Stimulated activated CD4-positive, alpha-beta T cell treated with anti-CD3 and anti-CD28 coated beads, Interleukin-12 subunit alpha, Interleukin-12 subunit beta, amount 100 ng/mL, for 4 hours (primary cell): ENCODE results near the gene ZNF787.

ENCODE experiments used
- DNase-seq: peaks from one replicate; pipeline ENCODE4 v3.0.0-alpha.2; 2020

ZNF787 gene

DNA sequence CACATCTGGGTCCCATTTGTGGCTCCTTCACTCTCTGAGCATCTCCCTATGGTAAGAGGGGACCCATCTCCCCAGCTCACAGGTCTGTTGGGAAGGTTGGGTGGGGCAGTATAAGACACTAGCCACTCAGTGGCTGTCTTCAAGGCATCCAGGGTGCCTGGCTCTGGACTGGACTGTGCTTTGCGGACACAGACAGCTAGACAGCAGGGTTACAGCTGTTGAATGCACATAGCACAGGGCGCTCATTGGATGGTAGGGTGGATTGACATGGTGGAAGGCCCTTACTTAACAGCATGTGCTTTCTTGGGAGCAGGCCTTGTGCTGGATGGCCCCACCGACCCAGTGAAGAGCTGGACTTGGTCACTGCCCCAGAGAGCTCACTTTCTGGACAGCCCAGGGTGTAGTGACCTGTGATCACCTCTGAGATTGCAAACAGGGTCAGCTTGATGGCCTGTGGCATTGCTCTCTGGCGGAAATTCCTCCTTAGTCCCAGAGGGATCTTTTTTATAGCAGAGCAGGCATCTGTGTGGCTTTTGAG, 21.9 kb upstream of the ZNF787 start:
- DNase-seq, result no peak

DNA sequence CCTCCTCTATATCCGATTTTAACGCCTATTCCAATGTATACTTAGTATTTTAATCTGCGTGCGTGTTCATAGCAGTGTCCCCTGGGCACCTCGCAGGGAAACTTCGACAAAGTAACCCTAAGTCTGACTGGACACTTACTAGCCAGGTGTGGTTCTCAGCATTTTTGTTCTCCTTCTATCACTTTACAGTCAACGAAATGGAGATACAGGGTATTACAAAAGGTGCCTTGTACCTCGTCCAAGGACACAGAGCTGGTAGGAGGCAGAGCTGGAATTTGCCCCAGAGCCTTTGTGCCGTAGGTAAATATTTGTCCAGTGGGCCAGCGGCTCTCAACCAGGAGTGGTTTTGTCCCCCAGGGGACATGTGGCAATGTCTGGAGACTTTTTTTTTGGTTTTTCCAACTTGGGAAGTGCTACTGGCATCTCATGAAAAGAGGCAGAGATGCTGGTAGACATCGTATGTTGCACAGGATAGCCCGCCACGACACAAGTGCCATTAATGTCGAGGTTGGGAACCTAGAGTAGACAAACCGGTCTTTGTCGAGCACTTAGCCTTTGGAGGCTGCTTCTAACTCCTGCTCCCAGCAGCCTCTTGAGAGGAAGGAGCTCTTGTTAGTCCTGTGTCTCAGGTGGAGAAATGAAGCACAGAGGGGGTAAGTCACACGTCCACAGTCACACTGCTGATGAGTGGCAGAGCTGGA, 21.1 kb upstream of the ZNF787 start:
- no peak for DNase-seq

DNA sequence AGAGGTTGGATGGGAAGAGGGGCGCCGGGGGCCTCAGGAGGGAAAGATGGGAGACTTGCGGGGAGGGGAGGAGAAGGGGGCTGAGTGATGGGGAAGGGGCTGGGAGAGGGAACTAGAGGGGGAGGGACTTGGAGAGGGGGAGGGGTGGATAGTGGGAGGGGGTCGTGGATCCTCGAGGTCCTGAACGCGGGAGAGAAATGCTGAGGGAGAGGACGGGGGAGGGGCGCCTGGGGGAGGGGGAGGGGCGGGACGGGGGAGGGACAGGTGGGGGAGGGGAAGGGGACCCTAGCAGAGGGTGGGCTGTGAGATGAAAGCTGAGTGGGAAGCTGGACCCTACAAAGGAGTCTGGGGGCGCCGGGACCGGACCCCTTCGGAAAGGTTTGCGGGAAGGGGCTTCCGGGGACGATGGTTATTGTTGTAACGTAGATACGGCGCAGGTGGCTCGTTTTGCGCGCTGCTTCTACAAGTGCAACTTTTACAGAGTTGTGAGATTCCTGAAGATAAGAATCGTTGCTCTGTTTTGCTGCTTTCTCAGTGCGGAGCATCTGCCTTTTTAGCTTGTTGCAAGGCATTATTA, 20.4 kb upstream of the ZNF787 start:
- DNase-seq, result peak; percentile 23

DNA sequence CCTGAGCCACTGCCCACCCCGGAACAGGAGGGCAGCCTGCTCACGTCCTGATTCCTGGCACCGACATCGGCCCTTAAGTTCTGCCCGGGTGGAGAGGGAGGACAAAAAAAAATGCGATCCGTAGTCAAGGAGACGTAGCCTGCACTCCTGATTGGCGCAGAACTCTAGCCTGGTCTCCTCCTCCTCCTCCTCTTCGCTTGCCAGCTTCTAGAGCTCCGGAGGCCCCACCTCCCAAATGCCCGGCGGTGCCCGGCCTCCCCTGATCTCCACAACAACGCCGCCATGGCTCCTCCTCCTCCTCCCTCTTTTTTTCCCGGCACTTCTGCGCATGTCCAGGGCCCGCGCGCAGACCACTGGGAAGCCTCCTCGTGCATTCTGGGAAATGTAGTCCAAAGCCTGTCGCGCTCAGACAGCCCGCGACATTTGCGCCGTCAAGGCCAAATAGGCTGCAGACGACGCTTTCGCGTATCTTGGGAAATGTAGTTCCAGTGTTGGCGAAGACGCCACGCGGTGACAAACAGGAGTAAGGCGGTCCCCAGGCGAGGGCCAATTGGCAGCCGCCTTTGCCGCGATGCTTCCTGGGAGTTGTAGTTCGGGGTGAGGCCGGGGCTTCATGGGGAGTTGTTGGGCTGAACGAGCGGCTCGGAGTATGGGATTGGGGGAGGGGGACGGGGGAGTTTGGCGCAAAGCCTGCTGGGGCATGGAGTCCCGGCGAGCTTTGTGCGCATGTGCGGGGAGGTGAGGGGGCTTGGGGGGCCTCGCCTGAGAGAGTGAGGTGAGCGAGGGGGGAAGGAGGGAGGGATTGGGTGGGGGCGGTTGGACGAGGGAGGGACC, 19.7 kb upstream of the ZNF787 start, which contains the start of gene ZNF444:
TSS of gene ZNF444 (plus strand) at position 705 of the 834 bp plus-strand sequence. CDS start 5,625 bp downstream, outside the sequence.
- peak; percentile 98 for DNase-seq

DNA sequence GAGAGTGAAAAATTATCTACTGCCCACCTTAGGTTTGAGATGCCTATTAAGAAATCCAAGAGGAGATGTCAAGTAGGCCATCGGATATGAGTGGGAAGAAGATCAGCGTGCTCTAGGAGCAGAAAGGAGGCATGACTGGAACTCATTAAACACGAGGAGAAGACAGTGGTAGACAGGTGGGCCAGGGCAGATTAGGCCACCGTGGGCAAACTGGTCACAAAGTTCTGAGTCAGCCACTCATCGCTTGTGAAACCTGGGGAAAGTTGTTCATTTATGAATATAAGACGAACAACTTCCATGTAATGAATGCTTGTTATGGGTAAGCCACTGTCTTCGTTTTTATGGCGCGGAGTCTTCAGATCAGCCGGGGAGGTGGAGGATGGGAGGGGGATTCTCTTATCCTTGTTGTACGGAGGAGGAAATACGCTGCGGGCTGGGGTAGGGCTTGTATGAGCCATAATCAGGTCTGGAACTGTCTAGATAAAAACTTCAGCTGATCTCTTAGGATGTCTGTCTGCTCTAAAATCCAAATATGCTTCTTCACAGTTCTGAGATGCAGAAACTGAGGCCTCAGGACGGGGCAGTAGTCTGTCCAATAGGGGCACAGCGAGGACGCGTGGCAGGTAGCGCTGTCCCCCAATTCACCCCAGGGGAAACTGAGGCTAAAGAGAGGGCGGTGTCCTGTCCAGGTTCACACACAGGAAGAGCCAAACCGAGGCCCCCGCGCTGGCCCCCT, 18.9 kb upstream of the ZNF787 start:
- DNase-seq, result no peak

DNA sequence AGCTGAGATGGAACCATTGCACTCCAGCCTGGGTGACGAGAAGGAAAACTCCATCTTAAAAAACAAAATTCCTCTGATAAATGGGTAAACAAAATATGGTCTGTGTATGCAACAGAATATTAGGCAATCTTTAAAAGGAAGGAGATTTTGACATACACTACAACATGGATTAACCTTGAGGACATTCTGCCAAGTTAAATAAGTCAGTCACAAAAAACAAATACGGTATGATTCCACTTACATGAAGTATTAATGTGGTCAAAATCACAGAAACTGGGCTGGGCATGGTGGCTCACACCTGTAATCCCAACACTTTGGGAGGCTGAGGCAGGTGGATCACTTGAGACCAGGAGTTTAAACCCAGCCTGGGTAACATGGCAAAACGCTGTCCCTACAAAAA, 17.0 kb upstream of the ZNF787 start:
- no peak for DNase-seq

DNA sequence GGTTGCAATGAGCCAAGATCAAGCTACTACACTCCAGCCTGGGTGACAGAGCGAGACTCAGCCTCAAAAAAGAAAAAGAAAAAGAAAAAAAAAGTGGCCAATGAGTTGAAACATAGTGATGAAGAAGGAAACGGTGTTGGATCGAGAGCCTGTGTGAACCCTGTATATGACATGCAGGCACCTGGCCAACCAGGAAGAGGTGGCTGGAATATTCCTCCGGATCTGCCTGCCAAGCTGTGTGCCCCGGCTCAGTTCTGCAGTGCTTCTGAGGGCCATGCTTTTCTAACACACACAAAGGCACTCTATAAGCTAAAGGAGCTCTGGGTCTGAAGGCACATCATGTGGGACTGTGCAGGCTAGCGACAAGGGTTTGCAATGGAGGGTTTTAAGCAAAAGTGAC, 16.3 kb upstream of the ZNF787 start:
- DNase-seq, result no peak

DNA sequence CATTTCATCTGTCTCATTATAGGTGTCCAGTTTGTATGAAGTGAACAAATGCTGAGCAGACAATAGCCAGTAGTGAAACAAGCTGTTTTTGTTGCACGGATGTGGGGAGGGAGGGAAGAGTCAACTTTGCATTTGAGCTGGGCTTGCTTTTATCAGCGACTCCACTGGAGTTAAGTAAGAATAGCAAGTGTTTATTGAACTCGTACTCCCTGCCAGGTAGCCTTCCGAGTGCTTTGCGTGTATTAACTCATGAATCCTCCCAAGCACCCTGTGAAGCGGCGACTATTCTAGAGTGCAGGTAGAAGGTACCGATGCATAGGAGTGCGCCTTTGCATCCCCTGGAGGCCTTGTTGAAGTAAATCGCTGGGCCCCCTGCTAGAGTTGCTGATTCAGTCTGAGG, 15.3 kb upstream of the ZNF787 start:
- no peak for DNase-seq

DNA sequence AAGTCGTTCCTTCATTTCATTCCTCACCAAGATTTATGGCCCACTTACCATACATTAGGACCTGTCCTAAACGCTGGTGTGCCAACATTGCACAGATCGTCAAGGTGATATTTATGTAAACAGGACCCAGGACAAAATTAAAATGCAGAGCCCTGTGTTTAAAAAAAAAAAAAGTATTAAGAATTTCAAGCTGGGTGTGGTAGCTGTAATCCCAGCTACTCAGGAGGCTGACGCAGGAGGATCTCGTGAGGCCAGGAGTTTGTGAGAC, 13.5 kb upstream of the ZNF787 start:
- DNase-seq, result no peak

DNA sequence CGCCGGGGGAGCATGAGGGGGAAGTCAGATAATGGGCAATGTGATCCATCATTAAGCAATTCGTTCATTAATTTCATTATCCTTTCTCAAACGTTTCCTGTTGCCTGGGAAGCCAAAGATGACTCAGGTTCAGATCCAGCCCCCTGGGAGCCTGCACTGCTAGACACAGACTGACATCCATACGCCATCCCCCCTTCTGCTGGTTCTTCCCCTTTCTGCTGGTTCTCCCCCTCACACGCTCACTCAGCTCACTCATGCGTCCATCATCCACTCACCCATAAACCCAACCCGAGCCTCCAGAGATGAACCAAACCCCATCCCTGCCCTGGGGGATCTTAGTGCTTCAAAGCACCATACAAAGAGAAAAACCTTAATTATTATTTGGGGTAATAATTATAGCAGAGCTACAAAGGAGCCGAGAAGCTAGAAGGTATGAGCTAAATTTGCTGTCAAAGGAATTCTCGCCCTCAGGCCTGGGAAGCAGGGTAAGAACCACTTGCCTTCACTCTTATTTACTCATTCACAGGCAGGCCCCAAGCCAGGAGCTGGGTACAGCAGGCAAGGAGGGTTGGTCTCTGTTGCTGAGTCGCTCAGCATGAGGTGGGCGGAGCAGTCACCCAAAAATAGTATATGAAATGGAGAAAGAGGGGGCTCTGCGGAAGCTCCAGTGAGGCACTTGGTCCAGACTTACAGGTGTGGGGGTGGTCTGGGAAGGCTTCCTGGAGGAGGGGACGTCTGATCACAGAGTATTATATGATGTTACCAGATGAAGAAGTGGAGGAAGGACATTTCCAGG, 13.0 kb upstream of the ZNF787 start:
- no peak for DNase-seq

DNA sequence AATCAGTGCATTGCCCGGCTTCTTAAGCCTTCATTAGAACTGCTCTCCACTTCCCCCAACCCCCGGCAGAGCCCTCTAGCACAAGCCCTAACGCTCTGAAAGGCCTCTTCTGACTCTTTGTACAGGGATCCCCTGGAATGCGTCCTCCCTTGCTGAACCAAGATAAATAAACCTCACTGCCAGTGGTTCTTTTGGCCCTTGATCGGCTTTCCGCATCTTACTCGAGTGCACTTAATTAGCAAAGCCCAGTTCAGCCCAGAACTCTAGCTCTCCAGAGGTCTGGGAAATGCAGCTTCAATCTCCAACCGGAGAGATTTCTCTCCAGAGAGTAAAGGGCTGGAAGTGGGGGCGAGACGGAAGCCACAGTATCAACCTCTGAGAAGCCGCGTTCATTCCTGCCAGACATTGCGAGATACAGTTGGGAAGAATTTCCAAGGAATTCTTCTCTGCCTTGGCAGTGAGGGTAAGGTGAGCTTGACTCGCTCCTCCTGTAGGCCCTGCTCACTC, 11.3 kb upstream of the ZNF787 start:
- no peak for DNase-seq

DNA sequence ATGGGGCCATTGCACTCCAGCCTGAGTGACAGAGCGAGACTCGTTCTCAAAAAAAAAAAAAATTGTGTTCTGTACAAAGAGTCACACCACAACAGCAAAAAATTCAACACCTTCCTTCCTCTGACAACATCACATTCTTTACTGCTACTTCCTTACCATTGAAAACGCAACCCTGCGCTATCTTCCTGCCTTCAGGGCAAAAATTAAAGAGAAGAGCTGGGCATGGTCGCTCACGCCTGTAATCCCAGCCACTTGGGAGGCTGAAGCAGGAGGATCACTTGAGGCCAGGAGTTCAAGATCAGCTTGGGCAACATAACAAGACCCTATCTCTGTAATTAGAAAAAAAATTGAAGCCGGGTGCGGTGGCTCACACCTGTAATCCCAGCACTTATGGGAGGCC, 10.6 kb upstream of the ZNF787 start:
- DNase-seq, result no peak

DNA sequence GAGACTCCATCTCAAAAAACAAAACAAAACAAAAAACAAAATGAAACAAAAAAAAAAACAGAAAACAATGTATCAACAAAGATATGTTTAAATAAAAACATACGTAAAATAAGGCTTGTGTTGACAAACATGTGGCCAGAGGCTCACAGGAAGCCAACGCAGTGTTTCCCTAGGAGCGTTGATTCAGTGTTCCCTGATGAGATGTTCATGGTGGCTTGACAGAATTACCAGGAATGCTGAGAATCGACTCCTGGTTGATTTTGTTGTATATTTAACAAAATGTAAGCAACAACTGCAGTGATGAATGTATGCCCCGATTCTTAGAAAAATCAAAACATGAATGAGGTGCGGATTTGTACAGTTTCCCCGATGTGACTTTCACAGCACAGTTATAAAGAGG, 8.9 kb upstream of the ZNF787 start:
- DNase-seq, result no peak

DNA sequence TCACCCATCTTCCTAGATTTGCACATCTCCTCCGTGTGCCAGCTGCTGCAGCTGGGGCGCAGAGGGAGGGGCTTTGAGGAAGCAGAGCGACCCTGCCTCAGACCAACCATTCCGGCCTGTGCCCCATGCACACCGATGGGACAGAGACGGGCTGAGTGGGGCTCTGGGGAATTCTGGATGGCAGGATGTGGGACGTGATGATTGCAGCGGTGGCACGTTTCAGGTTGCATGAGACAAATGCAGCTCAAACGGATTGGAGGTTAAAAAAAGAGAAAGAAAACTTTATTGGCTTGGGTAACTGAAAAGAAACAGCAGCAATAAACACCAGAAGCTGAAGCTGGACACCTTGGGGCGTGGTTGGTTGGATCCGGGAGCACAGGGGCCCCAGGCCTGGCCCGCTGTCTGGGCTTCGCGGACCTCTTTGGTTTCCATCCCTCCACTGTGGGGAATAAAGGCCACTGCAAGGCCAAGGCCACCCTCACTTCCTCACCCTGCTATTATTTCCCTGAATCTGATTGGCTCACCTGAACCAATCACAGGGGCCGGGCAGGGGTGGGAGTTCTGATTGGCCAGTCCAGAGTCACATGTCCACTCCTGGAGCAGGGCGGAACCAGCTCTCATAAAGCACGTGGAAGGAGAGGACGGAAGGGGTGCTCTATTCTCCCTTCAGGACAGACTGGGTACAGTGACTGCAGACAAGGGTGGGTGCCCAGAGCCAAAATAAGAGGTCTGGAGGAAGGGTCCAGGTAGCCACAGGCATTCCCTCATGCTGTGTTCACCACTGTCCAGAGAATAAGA, 6.1 kb upstream of the ZNF787 start:
- no peak for DNase-seq

DNA sequence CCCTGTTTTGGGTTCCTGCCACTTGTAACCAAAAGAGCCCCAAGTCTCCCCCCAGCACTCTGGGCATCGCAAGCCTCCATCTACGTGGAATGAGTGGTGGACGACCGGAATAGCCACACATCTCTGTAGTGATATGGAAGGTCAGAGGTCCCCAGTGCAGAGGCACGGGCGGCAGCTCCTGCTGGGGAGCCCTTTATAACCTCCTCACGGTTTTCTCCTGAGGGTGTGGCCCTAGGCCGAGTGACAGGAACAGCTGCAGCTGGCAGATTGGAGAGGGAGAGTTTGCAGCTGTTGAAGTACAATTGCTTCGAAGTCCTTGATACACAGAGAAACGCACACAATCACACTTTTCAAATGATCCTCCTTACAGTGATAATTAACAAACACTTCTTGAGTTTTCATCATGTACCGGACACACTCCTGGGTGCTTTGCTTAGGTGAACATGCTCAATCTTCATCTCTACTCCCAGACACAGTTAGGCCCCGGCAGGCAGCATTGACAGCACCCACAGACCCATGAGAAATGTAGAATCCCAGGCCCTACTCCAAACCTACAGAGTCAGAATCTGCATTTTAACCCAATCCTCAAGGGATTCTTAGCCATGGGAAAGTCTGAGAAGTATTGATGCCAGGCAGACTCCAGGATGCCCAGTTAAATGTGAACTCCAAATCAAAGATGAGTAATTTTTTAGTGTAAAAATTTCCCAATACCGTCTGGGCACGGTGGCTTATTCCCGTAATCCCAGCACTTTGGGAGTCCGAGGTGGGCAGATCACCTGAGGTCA, 4.9 kb upstream of the ZNF787 start:
- DNase-seq, result no peak

DNA sequence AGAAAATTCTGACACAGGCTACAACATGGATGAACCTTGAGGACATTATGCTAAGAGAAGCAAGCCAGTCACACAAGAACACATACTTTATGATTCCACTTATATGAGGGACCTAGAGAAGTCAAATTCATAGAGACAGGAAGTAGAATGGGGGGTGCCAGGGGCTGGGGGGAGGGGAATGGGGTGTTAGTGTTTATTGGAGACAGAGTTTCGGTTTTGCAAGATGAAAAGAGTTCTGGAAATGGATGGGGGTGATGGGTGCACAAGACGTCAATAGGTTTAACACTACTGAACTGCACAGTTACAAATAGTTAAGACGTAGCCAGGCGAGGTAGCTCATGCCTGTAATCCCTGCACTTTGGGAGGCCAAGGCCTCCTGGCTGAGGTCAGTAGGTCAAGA, 3.5 kb upstream of the ZNF787 start:
- DNase-seq, result no peak

DNA sequence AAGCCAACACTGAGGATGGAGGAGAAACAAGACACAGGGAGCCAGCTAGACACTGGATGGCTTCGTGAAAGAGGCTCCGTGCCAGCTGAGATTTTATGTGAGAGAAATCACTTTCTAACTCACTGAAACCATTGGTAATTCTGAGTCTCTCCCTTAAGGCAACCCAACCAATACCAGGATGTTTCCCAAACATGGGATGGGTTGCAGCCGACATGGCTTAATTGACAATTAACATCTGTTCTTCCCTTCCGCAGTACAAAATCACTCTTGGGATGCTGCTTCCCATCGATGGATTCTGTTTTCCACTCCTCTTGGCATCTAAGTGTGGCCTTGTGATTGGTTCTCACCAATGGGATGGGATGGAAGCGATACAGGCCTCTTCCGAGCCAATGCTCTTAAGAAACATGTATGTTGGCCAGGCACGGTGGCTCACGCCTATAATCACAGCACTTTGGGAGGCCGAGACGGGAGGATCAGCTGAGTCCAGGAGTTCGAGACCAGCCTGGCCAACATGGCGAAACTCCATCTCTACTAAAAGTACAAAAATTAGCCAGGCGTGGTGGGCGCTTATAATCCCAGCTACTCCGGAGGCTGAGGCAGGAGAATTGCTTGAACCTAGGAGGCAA, 2.3 kb upstream of the ZNF787 start:
- no peak for DNase-seq

DNA sequence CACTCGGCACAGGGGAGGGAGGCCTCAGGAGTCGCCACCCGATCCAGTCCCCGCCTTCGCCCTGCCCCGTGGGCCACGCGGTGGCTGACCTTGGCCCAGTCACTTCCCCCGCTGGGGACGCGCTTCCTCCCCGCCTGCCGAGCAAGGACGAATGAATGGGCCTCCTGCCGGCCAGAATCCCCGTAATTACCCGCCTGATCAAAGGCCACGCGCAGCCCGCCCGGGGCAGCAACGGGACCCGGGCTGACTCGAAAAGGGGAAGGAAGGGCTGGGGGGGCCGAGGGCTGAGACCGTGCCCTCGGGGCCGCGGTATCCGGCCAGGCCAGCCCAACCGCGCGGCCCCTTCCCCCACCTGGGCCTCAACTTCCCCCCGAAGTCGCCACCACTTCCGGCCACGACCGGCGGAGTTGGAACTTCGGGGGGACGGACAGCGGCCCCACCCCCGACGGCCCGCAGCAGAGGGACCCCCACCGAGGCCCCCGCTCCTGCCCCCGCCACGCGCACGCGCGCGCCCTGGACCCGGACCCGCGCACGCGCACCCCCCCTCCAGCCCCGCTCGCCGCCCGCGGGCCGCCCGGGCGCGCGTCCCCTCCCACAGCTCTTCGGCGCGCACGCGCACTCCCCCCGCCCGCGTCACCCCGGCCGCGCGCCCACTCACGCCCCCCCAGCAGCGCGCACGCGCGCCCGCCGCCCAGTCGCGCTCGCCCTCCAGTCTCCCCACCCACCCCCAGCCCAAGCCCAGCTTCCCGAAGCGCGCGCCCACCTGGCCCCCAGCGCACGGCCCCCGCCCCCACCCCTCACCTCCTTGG, 520 bp downstream of the ZNF787 start:
- peak; percentile 86 for DNase-seq

DNA sequence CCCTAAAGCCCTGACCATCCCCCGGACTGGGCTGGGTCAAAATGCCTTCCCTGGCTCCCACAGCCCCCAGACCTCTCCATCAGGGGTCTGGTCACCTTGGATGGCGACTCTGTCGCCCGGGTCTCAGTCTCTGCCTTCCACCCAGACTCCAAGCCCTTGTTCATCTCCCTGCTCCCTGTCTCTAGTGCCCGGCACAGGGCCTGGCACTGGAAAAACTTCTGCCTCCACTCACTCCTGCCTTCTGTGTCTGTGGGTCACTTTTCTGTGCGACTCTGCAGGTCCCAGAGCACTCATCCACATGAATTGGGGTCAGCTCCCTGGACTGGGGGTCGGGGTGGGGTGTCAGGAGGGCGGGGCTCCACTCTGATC, 1.1 kb downstream of the ZNF787 start:
- DNase-seq, result no peak
